Measurements from ENCODE around the gene HSPB2.

GRCh38 chr11:111946499-111946898 lies 34.0 kb downstream of the HSPB2 start:
- no peak for TF ChIP-seq POLR2A (IDR thresholded peaks at IDR 0.05)
- TF ChIP-seq, protein P1, sequence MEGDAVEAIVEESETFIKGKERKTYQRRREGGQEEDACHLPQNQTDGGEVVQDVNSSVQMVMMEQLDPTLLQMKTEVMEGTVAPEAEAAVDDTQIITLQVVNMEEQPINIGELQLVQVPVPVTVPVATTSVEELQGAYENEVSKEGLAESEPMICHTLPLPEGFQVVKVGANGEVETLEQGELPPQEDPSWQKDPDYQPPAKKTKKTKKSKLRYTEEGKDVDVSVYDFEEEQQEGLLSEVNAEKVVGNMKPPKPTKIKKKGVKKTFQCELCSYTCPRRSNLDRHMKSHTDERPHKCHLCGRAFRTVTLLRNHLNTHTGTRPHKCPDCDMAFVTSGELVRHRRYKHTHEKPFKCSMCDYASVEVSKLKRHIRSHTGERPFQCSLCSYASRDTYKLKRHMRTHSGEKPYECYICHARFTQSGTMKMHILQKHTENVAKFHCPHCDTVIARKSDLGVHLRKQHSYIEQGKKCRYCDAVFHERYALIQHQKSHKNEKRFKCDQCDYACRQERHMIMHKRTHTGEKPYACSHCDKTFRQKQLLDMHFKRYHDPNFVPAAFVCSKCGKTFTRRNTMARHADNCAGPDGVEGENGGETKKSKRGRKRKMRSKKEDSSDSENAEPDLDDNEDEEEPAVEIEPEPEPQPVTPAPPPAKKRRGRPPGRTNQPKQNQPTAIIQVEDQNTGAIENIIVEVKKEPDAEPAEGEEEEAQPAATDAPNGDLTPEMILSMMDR (IDR thresholded peaks at IDR 0.05) = no peak
